Left forelimb (tissue), 1 donor: Measurements from ENCODE around the gene CLEC9A.

Experiments
- DNase-seq: peaks from one replicate; pipeline ENCODE4 v3.0.0-alpha.2; 2018; ENCODE audit warnings: low spot score

CLEC9A gene

DNA sequence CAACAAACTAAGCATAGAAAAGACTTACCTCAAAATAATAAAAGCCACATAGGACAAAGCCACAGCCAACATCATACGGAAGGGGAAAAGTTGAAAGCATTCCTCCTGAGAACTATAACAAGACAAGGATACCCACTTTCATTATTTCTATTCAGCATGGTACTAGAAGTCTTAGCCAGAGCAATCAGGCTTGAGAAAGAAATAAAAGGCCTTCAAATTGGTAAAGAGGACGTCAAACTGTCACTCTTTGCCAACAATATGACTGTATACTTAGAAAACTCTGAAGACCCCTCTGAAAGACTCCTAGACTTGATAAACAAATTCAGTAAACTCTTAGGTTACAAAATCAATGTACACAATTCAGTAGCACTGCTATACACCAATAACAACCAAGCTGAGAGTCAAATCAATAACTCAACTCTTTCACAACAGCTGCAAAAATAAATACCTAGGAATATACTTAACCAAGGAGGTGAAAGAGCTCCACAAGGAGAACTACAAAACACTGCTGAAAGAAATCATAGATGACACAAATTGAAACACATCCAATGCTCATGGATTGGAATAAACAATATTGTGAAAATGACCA, 79.9 kb downstream of the CLEC9A start:
- no peak for DNase-seq

DNA sequence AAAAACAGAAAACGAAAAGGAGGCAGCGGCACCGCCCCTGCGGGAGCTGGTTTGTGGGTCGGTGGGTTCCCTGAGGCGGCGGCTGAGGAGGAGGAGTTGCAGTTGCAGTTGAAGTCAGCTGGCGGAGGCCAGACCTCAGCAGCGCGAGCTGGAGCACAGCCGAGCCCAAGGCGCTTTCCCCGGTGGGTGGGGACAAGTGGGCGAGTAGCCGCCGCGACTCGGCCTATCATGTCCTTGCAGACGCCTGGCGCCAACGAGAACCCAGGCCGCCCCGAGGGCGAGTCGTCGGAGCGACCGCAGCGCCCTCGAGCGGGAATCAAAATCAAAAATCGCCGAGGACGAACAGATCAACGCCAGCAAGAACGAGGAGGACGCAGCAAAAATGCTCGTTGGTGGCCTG, 81.0 kb downstream of the CLEC9A start:
- no peak for DNase-seq

DNA sequence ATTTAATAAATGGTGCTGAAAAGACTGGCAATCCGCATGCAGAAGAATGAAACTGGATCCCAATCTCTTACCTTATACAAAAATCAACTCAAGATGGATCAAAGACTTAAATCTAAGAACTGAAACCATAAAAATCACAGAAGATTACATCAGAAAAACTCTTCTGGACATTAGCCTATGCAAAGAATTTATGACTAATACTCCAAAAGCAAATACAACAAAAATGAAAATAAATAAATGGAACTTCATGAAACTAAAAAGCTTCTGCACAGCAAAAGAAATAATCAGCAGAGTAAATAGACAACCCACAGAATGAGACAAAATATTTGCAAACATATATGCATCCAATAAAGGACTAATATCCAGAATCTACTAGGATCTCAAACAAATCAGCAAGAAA, 82.6 kb downstream of the CLEC9A start:
- DNase-seq: no peak

DNA sequence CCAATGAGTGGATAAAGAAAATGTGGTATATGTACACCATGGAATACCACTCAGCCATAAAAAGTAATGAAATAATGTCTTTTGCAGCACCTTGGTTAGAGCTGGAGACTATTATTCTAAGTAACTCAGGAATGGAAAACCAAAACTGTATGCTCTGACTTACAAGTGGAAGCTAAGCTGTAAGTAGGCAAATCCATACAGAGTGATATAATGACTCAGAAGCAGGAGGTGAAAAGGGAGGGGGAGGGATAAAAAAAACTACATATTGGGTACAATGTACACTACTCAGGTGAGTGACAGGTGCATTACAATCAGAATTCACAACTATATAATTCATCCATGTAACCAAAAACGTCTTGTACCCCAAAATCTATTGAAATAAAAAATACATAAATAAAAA, 83.4 kb downstream of the CLEC9A start:
- DNase-seq: no peak

DNA sequence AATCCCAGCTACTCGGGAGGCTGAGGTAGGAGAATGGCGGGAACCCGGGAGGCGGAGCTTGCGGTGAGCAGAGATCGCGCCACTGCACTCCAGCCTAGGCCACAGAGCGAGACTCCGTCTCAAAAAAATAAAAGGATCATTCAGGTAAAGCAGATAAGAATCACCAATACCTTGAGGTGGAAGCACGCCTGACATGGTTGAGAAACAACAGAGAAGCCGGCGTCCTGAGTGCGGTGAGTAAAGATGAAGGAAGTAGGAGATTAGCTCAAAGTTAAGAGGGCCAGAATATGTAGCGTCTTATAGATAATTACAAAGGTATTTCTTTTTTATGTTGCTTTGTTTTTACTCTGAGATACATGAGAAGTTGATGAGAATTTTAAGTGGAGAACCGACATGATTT, 84.8 kb downstream of the CLEC9A start:
- DNase-seq: no peak
